Colon (tissue), 2 donors: Measurements from ENCODE around the gene ARHGAP4.

Source experiments
- FAIRE-seq: peaks from 2 replicates; lab custom pipeline; 2012; peaks lifted over from hg19 to GRCh38; lab: Jason Lieb, UNC
- donor health status: control.
- donor health status: control.

The ARHGAP4 gene

GRCh38 chrX:153963546-153963945 lies 37.5 kb upstream of the ARHGAP4 start:
- no peak for FAIRE-seq

GRCh38 chrX:153961292-153961691 lies 35.2 kb upstream of the ARHGAP4 start:
- FAIRE-seq: no peak

DNA sequence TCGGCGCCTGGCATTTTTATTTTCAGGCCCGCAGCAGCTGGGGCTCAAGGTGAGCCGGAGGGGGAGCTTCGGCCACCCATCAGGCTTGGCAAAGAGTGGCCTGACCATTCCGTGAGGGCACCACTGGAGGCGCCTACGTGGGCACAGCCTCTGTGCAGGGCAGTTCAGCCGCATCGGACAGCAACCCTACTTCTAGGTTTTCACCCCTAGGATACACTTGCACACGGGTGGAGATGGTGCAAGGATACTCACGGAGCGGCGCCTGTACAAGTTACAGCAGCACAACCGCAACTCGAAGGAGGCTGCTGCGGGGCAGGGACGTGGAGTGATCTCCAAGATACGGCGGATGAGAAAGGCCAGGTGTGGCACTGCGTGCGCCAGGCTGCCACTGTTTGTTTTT lies 34.7 kb upstream of the ARHGAP4 start:
- FAIRE-seq: no peak

GRCh38 chrX:153960077-153960476 lies 34.0 kb upstream of the ARHGAP4 start:
- FAIRE-seq: no peak

GRCh38 chrX:153959649-153960048 lies 33.6 kb upstream of the ARHGAP4 start:
- FAIRE-seq: no peak

DNA sequence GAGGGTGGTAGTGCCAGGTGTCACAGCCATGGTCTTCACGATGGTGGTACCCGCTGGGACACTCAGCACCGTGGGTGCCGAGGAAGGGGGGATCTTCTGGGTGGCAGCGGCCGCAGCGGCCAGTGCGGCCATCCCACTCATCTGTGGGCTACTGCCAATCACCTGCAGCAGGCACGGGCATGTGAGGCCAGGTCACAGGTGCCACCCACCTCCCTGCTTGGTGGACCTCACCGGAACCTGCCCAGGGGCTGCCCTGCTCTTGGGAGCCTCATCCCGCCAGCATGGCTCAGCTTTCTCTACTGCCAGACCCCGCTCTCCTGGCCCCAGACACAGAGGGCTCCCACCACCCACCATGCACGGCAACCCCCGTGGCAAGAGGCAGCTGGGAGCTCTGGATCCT lies 32.5 kb upstream of the ARHGAP4 start:
- FAIRE-seq: no peak

DNA sequence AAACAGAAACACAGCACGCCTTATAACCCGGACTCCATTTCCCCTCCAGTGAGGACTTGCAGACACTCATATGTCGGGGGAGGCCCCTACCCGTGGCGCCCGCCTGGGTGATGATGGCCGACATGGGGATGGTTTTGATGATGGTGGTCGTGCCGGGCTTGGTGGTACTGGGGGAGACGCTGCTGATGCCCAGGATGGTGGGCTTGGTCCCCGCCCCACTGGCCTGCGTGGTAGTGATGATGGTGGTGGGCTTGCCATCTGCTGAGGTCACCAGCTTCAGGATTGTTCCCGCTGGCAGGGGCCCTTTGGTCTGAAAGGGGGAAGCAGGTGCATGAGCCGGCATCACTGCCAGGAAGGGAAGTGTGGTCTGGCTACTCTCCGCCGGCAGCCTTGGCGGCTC lies 31.2 kb upstream of the ARHGAP4 start:
- FAIRE-seq: no peak

- FAIRE-seq: no peak
These were observed 30.2 kb upstream of the ARHGAP4 start for GRCh38 chrX:153956044-153956907.

DNA sequence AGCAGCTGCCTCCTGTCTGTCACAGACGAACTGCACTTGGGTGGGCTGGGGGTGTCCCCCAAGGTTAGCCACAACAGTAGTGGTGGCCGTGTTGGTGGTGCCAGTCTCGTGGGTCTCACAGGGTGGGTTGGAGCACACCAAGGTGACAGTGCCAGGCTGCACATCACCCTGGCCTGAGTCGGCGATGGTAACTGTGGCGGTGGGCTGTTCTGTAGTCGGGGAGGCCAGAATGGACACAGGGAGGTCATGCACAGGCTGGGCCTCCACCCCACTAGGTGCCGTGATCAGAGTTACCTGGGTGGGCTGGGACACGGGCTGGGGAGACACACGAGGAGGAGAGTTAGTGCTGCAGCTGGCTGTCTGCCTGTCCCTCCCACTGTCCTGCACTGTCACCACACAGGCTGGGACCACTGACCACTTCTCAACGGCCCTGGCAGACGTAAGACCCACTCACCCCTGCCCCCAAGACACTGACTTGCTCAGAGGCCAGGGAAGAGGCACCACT lies 29.2 kb upstream of the ARHGAP4 start:
- no peak for FAIRE-seq

DNA sequence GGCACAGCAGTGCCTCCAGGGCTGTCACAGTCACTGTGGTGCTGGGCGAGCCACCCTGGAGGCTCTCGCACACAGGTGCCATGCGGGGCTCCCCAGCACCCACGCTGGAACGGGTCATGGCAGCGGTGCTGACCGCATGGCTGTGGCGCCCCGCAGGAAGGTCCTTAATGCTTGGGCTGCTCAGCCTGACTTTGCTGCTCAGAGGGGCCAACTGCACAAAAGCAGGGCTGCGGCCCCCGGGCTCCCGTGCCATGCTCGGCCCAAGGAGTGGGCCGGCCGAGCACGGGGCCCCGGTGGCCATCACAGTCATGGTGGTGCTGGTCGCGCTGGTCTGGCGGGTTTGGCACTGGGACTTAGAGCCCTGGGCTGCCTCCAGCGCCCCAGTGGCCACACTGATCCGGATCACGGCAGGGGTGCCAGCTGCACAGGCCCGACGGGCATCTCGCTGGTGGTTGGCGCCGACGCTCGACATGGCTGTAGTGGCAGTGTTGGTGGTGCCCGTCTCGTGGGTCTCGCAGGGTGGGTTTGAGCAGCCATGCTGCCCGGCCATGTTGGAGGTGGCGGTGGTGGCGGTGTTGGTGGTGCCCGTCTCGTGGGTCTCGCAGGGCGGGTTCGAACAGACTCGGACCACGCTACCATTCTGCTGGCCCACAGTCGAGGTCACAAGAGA lies 28.6 kb upstream of the ARHGAP4 start:
- FAIRE-seq: no peak

GRCh38 chrX:153953892-153954557 lies 28.0 kb upstream of the ARHGAP4 start:
- no peak for FAIRE-seq

DNA sequence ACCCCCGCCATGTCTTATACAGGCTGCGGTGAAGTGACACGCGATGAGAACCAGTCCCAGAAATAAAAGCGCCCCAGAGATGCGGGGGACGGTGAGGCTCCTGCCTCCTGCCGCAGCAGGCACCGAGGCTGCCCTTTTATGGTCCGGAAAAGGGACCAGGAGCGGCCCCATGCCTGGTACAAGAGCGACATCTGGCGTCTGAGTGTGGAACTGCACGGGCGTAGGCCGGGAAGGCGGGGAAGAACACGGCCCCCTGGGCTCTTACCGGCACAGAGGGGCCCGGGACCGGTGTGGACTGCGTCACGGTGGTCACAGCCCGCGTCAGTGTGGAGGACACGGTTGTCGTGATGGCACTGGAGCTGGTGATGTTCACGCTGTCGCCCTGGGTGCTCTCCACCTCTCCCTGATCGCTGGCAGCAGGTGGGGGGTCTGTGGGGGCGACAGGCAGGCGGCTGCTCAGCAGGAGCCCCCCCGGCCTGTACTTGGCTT lies 27.3 kb upstream of the ARHGAP4 start:
- no peak for FAIRE-seq

GRCh38 chrX:153952373-153953026 lies 26.4 kb upstream of the ARHGAP4 start:
- FAIRE-seq: no peak

DNA sequence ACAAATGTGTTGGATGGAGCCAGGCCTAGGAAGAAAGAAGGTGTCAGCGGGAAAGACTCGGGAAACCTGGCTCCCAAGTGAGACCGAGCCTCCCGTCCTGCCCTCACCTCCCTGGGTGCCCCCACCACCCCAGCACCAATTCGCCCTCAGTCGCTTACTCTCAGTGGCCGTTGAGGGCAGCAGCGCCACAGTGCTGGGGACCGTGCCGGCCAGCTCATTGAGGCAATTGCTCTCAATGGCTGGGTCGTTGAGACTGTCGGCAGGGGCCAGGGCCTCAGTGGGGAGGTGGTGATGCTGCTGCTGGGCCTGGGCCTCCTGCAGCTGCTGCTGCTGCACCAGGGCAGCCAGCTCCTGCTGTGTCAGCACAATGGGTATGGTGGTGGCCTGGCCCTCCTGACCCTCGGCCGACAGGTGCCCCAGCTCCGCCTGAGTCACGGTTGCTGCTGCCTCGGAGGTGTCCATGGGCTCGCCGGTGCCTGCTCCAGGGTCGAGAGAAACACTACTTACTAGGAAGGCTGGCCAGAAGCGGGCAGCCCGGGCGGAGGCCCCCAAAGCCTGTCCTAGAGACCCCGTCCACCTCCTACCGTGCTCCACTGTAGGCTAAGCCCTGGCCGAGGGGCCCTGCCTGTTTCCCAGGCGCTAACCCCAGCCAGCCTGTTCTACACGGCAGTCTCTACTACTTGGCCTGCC lies 25.8 kb upstream of the ARHGAP4 start:
- no peak for FAIRE-seq

GRCh38 chrX:153950127-153950526 lies 24.1 kb upstream of the ARHGAP4 start:
- no peak for FAIRE-seq

DNA sequence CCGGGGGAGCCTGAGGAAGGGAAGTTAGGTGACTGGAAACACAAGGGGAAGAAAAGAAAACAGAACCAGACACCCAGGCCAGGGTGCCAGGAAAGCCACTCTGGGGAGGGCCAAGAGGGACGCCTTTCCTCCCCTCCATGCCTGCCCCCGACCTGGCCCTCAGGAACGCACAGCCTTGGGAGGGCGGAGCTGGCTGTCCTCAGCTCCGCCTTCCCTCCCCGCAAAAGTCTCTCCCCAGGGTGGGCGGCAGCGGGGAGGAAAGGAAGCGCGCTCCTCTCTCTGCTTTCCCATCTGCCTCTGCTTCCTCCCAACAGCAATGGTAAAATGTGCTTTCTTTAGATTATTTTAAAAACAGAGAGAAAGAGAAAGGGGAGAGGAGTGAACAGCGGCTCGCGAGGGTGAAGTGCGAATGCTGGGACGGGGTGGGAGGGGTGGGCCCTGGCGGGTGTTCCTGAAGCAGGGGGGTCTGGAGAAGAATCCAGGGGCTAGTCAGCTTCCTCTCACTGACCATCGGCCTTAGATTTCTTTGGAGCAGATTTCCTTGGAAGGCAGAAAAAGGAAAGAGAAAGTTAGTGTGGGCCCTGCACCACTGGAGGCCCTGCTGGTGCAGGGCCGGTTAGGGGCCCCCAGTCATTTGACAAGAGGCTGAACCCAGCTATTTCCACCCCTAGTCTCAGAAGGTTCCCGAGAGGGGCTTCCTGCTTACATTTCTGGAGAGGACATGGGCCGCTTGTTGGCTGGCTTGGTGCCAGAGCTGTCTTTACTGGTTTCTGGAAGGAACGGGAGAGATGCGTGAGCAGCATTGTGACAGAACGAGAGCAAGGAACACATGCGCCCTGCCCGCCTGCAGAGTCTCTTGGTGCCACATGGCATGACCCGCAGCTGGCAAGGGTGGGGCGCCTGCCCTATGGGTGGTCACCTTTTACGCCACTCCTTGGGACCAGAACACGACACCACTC lies 23.1 kb upstream of the ARHGAP4 start:
- FAIRE-seq: no peak

DNA sequence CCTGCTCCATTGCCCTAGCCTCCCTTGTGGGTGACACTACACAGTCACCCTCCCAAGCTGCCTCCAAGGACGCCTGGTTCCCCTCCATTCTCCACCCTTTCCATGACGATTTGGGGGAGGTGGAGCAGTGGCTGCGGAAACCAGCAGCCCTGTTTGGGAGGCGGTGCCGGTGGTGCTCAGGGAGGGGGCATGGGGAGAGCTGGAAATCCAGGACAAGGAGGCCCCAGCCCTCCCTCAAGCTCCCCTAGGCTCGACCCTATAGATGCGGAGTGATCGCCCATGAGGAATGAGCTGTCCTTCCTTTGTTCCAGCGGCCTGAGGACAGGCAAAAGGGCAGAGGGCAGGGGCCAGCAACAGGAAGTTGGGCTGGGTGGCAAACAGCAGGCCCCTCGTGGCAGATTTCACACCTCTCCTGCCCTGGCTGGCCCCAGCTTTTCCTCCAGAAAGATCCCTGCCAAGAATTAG lies 22.0 kb upstream of the ARHGAP4 start:
- no peak for FAIRE-seq

DNA sequence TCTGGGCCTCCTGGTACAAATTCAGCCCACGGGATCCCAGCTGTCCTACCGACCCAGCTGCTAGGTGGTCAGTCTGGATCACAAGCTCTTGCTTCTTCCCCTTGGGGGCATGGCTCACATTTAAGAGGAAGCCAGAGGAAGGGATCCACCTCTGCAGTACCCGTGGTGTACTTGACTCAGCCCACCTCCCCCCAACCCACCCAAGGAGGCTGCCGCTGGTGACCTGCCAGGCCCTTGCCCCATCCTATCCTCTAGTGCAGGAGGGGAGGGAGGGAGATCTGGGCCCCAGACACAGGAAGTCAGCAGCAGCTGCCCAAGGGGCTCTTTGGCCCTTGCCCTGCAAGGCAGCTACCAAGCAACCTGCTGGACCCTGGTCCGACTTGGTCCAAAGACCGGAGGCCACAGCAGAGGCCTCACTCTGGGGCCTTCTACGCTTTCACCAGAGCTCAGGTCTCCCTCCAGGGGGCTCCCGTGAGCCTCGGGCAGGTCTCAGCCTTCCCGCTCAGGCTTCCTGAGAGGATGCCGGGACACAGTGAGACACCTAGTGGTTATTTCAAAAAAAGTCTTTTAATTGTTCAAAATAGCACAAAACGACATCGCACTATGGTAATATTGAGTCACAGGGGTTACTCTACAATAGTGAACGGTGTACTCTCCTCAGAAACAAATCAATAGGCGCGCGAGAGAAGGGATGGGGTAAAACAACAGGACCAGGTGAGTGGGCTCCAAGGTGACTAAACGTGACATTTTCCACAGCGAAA lies 21.1 kb upstream of the ARHGAP4 start:
- FAIRE-seq: peak; percentile 78
